Right atrium auricular region (tissue), 2 donors: ENCODE results near the gene IL24. TPM values are rescaled to one million over a fixed set of nuclear protein-coding genes. Genes with fewer than 3 reads are reported as not detected.

Experiments used
- DNase-seq: peaks from one replicate; pipeline ENCODE4 v3.0.0-alpha.2; 2019; ENCODE audit warnings: low spot score
- H3K27ac ChIP-seq, 2 donors: fragments of 200-600 bp; sonication (generic); 1 replicate in 1 of 2; 2 replicates in 1 of 2; pipeline ENCODE4 v1.5.1; 2016 to 2019
- H3K27me3 ChIP-seq, 2 donors: fragments of 200-600 bp; sonication (generic); one replicate each; pipeline versions ENCODE4 v1.5.1 to v1.6.0; 2017 to 2019
- H3K36me3 ChIP-seq: fragments of 200-600 bp; sonication (generic); one replicate; pipeline ENCODE4 v1.5.1; 2016
- H3K4me1 ChIP-seq, 2 donors: fragments of 200-600 bp; sonication (generic); one replicate each; pipeline versions ENCODE4 v1.5.1 to v1.6.0; 2017 to 2019
- H3K4me3 ChIP-seq, 2 donors: fragments of 200-600 bp; sonication (generic); 1 replicate in 1 of 2; 2 replicates in 1 of 2; pipeline ENCODE4 v1.5.1; 2017 to 2019; ENCODE audit warnings: mild to moderate bottlenecking in 1 of 2, moderate library complexity in 1 of 2
- H3K9me3 ChIP-seq, 2 donors: fragments of 200-600 bp; sonication (generic); one replicate each; pipeline ENCODE4 v1.5.1; 2019
- total RNA-seq, 2 donors: library from RNA; depleted of rRNA; stranded (reverse); fragments of >200 nt; gene quantifications; one replicate each; pipeline ENCODE4 v1.1.0, GENCODE V29; 2016
- TF ChIP-seq, protein P1 (sequence below), 2 donors: fragments of 200-600 bp; sonication (generic); IDR thresholded peaks; one replicate each; pipeline ENCODE4 v1.5.1; 2019; ENCODE audit warnings: antibody characterized with exemption in 2 of 2

Gene IL24
- total RNA-seq, 2 donors from 2014 or later, result 1.1 TPM; not detected in 1

DNA sequence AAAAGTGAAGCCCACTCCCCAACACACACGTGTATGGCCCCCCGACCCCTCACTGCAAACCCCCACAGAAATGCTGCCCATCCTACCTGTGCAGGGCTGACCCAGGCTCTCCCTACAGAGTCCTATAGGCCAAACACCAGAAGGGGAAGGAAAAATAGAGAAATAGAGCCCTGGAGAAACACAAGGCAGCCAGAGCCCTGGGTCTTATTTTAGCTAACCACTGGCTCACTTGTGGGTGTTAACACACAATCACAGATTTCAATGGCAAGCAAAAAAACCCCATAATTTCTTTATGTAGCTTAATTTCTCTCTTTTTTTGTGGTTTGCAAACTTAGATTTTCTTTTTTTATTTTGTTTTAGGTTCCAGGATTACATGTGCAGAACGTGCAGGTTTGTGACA lies 50.0 kb downstream of the IL24 start:
- no peak overlapping the region for H3K27ac ChIP-seq
- no peak overlapping the region for H3K4me3 ChIP-seq
- no peaks in the 10 kb centered on the region for H3K36me3 ChIP-seq
- no peaks in the 10 kb centered on the region for H3K27me3 ChIP-seq
- H3K9me3 ChIP-seq, result no peaks in the 10 kb centered on the region
- no peaks in the 10 kb centered on the region for H3K4me1 ChIP-seq
- TF ChIP-seq, protein P1, sequence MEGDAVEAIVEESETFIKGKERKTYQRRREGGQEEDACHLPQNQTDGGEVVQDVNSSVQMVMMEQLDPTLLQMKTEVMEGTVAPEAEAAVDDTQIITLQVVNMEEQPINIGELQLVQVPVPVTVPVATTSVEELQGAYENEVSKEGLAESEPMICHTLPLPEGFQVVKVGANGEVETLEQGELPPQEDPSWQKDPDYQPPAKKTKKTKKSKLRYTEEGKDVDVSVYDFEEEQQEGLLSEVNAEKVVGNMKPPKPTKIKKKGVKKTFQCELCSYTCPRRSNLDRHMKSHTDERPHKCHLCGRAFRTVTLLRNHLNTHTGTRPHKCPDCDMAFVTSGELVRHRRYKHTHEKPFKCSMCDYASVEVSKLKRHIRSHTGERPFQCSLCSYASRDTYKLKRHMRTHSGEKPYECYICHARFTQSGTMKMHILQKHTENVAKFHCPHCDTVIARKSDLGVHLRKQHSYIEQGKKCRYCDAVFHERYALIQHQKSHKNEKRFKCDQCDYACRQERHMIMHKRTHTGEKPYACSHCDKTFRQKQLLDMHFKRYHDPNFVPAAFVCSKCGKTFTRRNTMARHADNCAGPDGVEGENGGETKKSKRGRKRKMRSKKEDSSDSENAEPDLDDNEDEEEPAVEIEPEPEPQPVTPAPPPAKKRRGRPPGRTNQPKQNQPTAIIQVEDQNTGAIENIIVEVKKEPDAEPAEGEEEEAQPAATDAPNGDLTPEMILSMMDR (IDR thresholded peaks at IDR 0.05), result no peak
- DNase-seq, result no peak

DNA sequence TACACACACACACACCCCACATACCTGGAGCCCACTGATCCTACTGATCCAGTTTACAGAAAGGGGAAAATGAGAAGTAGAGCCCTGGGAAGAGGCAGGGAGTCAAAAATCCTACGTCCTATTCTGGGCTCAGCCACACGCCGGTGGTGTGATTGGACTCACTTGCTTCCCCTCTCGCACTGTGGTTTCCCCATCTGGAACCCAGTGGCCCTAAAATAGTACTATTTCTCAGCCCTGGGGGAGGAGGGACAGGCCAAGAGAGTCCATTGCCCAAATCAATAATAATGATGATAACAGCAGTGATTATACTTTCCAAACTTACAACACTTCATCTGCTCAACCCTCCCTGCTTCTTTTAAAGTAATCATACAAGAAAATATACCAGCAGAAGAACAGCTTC lies 52.0 kb downstream of the IL24 start:
- Histone ChIP-seq H3K4me1 (no peaks in the 10 kb centered on the region), H3K27me3 (no peaks in the 10 kb centered on the region), H3K9me3 (no peaks in the 10 kb centered on the region), H3K27ac (no peak overlapping the region), H3K4me3 (no peak overlapping the region), H3K36me3 (no peaks in the 10 kb centered on the region)
- no peak for DNase-seq
- TF ChIP-seq, protein P1 (IDR thresholded peaks at IDR 0.05), result no peak

- no peaks in the 10 kb centered on the region for H3K36me3 ChIP-seq
- H3K9me3 ChIP-seq, result no peaks in the 10 kb centered on the region
- no peak for DNase-seq
- H3K4me3 ChIP-seq, result no peak overlapping the region
- H3K4me1 ChIP-seq, result no peaks in the 10 kb centered on the region
- TF ChIP-seq, protein P1 (IDR thresholded peaks at IDR 0.05), result no peak
- no peaks in the 10 kb centered on the region for H3K27me3 ChIP-seq
- no peak overlapping the region for H3K27ac ChIP-seq
Measured at GRCh38 chr1:206949641-206950040, 52.4 kb downstream of the IL24 start.

DNA sequence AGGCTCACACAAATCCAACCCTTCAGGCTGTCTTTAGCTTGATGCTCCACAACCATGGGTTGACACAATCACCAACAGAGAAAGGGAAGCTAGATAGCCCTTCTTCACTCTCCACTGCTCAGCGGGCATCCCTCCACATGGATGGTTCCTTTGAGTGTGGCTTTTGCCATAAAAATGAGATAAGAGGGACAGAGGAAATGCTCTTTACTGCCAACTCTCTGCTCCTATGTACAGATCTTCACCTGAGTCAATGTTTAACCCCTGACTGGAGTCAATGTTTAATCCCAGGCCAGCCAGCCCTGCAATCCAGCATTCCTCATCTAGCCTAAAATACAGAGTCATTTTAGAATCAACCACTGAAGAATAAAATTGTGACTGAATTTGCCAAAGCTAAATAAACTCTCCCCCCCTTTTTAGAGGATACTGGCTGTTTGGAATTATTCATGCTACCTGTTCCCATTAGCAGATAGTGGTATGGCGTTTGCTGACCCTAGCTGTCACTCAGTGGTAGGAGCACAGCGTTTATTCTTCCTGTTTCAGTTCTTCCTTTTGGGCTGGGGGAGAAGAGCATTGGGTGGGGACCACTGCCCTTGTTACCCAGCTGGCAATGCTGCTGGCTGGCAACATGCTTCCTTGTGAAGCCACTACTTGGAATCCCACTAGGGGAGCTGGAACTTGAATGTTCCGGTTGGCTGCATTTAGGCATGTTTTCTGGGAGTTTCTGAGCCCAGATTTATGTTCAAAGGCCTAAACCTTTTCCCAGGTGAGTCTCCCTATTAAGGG lies 54.3 kb downstream of the IL24 start:
- no peak overlapping the region for H3K27ac ChIP-seq
- DNase-seq, result no peak
- no peaks in the 10 kb centered on the region for H3K36me3 ChIP-seq
- H3K4me3 ChIP-seq, result no peak overlapping the region
- TF ChIP-seq, protein P1 (IDR thresholded peaks at IDR 0.05), result no peak
- H3K4me1 ChIP-seq, result no peaks in the 10 kb centered on the region
- H3K9me3 ChIP-seq, result no peaks in the 10 kb centered on the region
- H3K27me3 ChIP-seq, result no peaks in the 10 kb centered on the region

DNA sequence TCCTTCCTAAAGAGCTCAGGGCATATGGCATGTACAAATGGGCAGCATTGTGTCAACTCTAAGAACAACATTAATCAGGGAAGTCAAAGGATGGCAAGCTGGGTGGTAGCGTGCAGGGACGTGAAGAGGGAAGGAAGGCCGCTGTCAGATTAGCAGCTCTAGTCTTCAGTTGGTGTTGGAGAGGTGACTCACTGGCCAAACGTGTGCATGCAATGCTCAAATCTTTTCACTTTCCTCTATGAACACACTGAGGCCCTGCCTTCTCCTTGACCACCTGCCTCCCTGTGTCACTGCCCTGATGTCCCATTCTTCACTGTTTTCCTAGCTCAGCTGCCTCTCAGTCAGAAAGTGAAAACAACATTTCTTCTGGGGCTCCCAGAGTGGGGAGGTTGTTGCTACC lies 54.9 kb downstream of the IL24 start:
- Histone ChIP-seq H3K4me1 (no peaks in the 10 kb centered on the region), H3K36me3 (no peaks in the 10 kb centered on the region), H3K27ac (no peak overlapping the region), H3K9me3 (no peaks in the 10 kb centered on the region), H3K4me3 (no peak overlapping the region), H3K27me3 (no peaks in the 10 kb centered on the region)
- no peak for DNase-seq
- TF ChIP-seq, protein P1 (IDR thresholded peaks at IDR 0.05), result no peak

DNA sequence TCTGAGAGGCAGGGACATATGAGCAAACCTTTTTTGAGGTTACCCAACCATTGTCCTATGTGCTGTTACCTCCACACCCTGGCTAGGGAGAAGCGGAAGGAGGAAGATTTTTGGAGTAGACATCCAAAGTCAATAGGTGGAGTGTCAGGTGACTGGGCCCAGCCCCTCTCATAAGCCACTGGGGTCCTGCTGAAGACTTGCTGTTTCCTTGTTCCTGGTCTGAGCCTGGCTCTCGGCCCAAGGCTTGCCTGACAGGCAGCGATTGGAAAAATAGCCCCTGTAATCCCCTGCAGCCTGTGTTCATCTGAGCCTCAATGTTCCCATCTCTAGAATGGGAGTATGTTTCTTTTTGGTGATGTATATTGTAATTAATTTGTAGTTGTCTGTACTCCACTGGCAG lies 55.9 kb downstream of the IL24 start:
- H3K27me3 ChIP-seq, result no peaks in the 10 kb centered on the region
- no peaks in the 10 kb centered on the region for H3K9me3 ChIP-seq
- H3K4me1 ChIP-seq, result no peaks in the 10 kb centered on the region
- DNase-seq, result no peak
- TF ChIP-seq, protein P1 (IDR thresholded peaks at IDR 0.05), result no peak
- no peak overlapping the region for H3K27ac ChIP-seq
- no peak overlapping the region for H3K4me3 ChIP-seq
- H3K36me3 ChIP-seq, result no peaks in the 10 kb centered on the region
